HG03521 (cell line): ENCODE results near the gene RAI14.
"Not testable (repeated sequence)": the region's sequence is repeated elsewhere in the genome, so short reads cannot be mapped to it uniquely, and the experiment has no call there.

Source experiments
- ATAC-seq: cut with Tn5 transposase; IDR thresholded peaks from one replicate; pipeline ENCODE4 v1.9.1; 2021; ENCODE audit warnings: mild to moderate bottlenecking, moderate library complexity; ENCODE audit not compliant: unreplicated experiment

RAI14 gene

DNA sequence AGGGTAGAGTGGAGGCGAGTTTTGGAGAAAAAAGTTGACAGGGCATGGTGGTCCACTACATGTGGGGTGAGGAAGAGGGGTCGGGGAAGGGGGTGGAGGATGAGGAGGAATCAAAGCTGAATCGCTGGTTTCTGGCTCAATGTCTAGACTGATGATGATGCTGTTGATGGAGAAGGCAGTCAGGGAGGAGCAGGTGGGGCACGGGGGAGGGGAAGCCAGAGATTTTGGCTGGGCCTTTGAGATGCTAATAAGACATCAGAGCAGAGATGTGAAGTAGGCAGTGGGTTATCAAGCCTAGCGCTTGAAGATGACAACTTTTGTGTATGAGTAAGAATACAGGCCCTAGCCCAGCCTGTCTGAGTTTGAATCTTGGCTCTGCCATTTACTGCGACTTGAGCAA is 150.4 kb downstream of the RAI14 start:
- ATAC-seq = no peak

- no peak for ATAC-seq
Measured at GRCh38 chr5:34811706-34812105, 155.6 kb downstream of the RAI14 start.

GRCh38 chr5:34813509-34813908 is 157.4 kb downstream of the RAI14 start:
- ATAC-seq = no peak

GRCh38 chr5:34817558-34818351 is 161.6 kb downstream of the RAI14 start:
- no peak for ATAC-seq

DNA sequence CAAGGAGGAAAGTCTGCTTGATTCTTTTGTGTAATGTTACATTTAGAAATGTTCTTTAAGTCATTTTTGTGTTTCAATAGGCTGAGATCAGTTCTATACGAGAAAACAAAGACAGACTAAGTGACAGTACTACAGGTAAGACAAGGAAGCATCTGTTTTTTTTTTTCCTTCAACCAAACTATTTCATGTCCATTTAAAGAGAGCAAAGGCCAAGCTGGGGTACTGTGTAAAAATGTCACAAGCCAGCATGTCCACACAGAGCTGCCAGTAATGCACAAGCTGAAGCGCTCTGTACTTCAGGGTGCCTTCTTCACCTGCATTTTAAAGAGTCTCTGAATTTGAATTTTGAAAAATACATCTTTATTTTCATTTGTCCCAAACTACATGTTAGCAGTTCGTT is 162.6 kb downstream of the RAI14 start:
- no peak for ATAC-seq

GRCh38 chr5:34820593-34820992 is 164.5 kb downstream of the RAI14 start:
- ATAC-seq = no peak

GRCh38 chr5:34822956-34823715 is 167.0 kb downstream of the RAI14 start:
- no peak for ATAC-seq

GRCh38 chr5:34826347-34826746 is 170.2 kb downstream of the RAI14 start:
- ATAC-seq = no peak

DNA sequence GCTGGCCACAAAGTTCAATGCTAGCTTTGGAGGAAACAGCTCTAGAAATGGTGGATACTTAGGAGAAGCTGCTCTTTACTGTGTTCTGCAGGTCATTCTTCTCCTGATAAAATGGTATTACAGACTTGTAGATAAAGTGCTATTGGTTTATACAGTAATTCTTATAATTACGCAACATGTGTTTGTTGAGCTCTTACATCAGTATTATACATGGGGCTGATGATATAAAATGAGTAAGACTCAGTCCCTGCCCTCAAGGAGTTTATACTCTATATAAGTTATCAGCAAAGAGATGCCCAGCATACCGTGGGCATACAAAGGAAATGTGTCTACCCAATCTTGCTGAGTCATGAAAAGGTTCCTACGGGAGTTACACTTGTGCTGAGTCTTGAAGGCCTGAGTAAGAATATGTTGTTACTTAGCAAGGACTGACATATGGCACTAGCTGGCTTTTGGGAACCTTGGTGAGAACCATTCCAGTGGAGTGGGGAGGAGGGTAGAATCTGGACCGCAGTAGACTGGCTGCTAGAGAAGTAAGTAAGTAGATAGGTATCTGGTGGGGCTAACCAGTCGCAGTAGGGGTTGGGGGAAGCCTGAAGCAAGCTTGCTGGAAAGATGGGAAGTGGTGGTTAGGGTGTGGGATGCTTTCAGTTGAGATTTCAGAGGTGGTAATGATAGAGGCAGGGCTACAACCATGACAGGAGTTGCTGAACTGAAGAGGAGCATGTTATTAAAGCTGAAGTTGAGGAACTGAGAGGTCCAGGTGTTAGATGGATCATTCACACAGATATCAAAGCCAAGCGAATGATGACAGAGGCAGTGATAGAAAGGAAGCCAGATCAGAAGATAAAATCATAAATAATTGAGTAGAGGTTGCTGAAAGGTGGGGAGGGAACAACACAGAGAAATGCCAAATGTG is 171.7 kb downstream of the RAI14 start:
- no peak for ATAC-seq

DNA sequence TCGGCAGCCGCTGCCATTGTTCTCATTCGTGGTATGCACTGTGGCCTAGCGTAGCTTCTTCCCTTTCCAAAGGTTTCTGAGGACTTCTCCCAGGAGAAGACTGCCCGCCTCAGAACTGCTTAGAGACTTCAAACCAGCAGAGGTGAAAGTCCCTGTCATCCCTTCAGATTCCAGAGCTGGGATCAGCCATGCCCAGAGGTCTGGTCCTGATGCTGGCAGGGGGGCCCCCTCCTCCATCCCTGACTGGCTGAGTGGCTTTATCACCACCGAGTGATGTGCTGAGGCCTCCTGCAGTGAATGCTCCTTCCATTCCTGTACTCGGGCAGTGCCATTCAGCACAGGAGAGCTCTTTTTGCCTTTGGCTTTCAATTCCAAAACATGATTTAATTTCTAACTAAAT is 174.7 kb downstream of the RAI14 start:
- ATAC-seq = not testable (repeated sequence)

- ATAC-seq = no peak
Measured at GRCh38 chr5:34831303-34831702, 175.2 kb downstream of the RAI14 start.

GRCh38 chr5:34832568-34832967 is 176.4 kb downstream of the RAI14 start:
- ATAC-seq = no peak

GRCh38 chr5:34833090-34833489 is 177.0 kb downstream of the RAI14 start:
- no peak for ATAC-seq

- no peak for ATAC-seq
Measured at GRCh38 chr5:34833976-34834793, 178.1 kb downstream of the RAI14 start.

DNA sequence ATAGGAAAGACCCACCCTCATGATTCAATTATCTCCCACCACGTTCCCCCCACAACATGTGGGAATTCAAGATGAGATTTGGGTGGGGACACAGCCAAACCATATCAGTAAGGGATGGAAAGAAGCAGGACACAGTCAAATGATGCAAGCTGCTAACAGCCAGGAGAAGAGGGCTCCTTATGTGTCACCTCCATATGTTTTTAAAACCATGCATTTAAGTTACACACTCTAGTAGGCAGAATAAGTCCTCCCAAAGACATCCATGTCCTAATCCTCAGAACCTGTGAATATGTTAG is 178.6 kb downstream of the RAI14 start:
- no peak for ATAC-seq

DNA sequence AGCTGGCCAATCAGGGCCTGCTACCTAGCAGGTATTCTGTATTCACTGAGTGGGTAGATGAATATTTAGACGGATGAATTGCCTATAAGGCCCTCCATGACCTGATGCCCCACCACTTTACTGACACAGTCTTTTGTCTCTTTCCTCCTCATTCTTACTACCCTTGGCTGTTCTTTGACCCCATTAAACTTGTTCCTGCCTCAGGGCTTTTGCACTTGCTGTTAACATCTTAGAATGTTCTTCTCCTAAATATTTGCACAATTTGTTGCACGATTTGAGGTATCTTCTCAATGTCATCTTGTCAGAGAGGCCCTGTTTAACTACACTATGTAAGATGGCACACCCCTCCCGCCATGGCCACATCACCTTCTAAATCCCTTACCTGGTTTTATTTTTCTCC is 179.5 kb downstream of the RAI14 start:
- ATAC-seq = no peak

- ATAC-seq = peak; percentile 97
Measured at GRCh38 chr5:34838785-34839714, 182.9 kb downstream of the RAI14 start, which contains the start of gene TTC23L. TSS of gene TTC23L (plus strand) at chr5:34839164. CDS start at chr5:34840672, 1,508 bp downstream.

GRCh38 chr5:34841816-34842215 is 185.7 kb downstream of the RAI14 start:
- ATAC-seq = no peak

- no peak for ATAC-seq
Measured at GRCh38 chr5:34842554-34842953, 186.4 kb downstream of the RAI14 start.
